HTR-8/SVneo (cell line): ENCODE results near the gene NUCB1.
A peak's percentile ranks its signal among the peaks of the same experiment; 100 is the strongest.
"Not testable (repeated sequence)": the region's sequence is repeated elsewhere in the genome, so short reads cannot be mapped to it uniquely, and the experiment has no call there.

Experiments used
- DNase-seq: peaks from one replicate; pipeline ENCODE4 v3.0.0; 2011; ENCODE audit warnings: low spot score, mixed read lengths; ENCODE audit not compliant: insufficient read length
- FAIRE-seq: peaks from 2 replicates; lab custom pipeline; 2011; peaks lifted over from hg19 to GRCh38; lab: Jason Lieb, UNC

The NUCB1 gene

GRCh38 chr19:48899781-48900476 is at the start of gene NUCB1:
NUCB1 (plus strand) TSS chr19:48900312; CDS start chr19:48900797, 485 bp downstream.
- DNase-seq (peak; percentile 99), FAIRE-seq (peak; percentile 94)

- DNase-seq (no peak), FAIRE-seq (no peak)
Measured at GRCh38 chr19:48852292-48852691, 47.8 kb upstream of the NUCB1 start.

GRCh38 chr19:48853483-48853882 is 46.6 kb upstream of the NUCB1 start:
- DNase-seq (no peak), FAIRE-seq (no peak)

- FAIRE-seq (no peak), DNase-seq (no peak)
Measured at GRCh38 chr19:48854103-48854502, 46.0 kb upstream of the NUCB1 start.

GRCh38 chr19:48856921-48857320 is 43.2 kb upstream of the NUCB1 start:
- no peak for DNase-seq

GRCh38 chr19:48858984-48859710 is 41.0 kb upstream of the NUCB1 start:
- DNase-seq: no peak
- no peak for FAIRE-seq

More at GRCh38 chr19:48856921-48857320, 43.2 kb upstream of the NUCB1 start:
- FAIRE-seq: no peak

GRCh38 chr19:48859711-48860572 is 40.2 kb upstream of the NUCB1 start:
- FAIRE-seq: no peak
- no peak for DNase-seq

GRCh38 chr19:48861313-48861712 is 38.8 kb upstream of the NUCB1 start:
- DNase-seq (no peak), FAIRE-seq (no peak)

- no peak for FAIRE-seq
Measured at GRCh38 chr19:48862827-48863226, 37.3 kb upstream of the NUCB1 start.

GRCh38 chr19:48866692-48867091 is 33.4 kb upstream of the NUCB1 start:
- DNase-seq (no peak), FAIRE-seq (no peak)

More at GRCh38 chr19:48862827-48863226, 37.3 kb upstream of the NUCB1 start:
- no peak for DNase-seq

GRCh38 chr19:48867123-48867745 is 32.9 kb upstream of the NUCB1 start:
- no peak for DNase-seq
- no peak for FAIRE-seq

GRCh38 chr19:48867746-48868113 is 32.4 kb upstream of the NUCB1 start:
- FAIRE-seq (no peak), DNase-seq (no peak)

GRCh38 chr19:48868114-48868886 is 31.8 kb upstream of the NUCB1 start, which contains the start of gene PLEKHA4:
PLEKHA4 (minus strand) TSS chr19:48868617; CDS start chr19:48867620, 997 bp downstream.
- DNase-seq: no peak
- FAIRE-seq: no peak

- DNase-seq (no peak), FAIRE-seq (no peak)
Measured at GRCh38 chr19:48870048-48870447, 30.1 kb upstream of the NUCB1 start.

- not testable (repeated sequence) for FAIRE-seq, DNase-seq
Measured at GRCh38 chr19:48871471-48872181, 28.5 kb upstream of the NUCB1 start.

GRCh38 chr19:48872182-48872883 is 27.8 kb upstream of the NUCB1 start, which contains the start of gene PPP1R15A:
PPP1R15A (plus strand) TSS chr19:48872421; CDS start chr19:48873234, 813 bp downstream.
- FAIRE-seq (peak; percentile 80), DNase-seq (peak; percentile 96)

GRCh38 chr19:48872884-48873475 is 27.1 kb upstream of the NUCB1 start:
- FAIRE-seq: no peak

More at GRCh38 chr19:48872884-48873475, 27.1 kb upstream of the NUCB1 start:
- peak; percentile 91 for DNase-seq
